Choroid plexus epithelial cell (primary cell): ENCODE results near the gene SOX15.
A peak's percentile ranks its signal among the peaks of the same experiment; 100 is the strongest.

Experiments
- DNase-seq: peaks from one replicate; pipeline ENCODE4 v3.0.0-alpha.2; 2010; ENCODE audit warnings: low read depth
- H3K4me3 ChIP-seq: 2 replicates; pipeline ENCODE4 v1.5.1; 2011; ENCODE audit warnings: low read depth, mild to moderate bottlenecking, control low read depth, low read length, moderate library complexity
- CTCF ChIP-seq: conservative IDR thresholded peaks from 2 replicates; pipeline ENCODE4 v1.5.1; 2011; ENCODE audit warnings: low read depth, mild to moderate bottlenecking, control low read depth, inconsistent platforms, low read length, moderate library complexity

Gene SOX15

GRCh38 chr17:7549401-7550055 lies 40.4 kb downstream of the SOX15 start:
- no peak for TF ChIP-seq CTCF
- no peak for DNase-seq
- H3K4me3 ChIP-seq, result peak overlapping the region; percentile 65

GRCh38 chr17:7548585-7549400 lies 41.1 kb downstream of the SOX15 start, which contains the start of gene TNFSF12:
TNFSF12 (plus strand) TSS chr17:7549058; CDS start chr17:7549154, 96 bp downstream.
- H3K4me3 ChIP-seq, result peak within 1 kb of the TSS; percentile 65
- peak; percentile 11 for DNase-seq
- no peak for TF ChIP-seq CTCF

- no peak for DNase-seq
- no peak for TF ChIP-seq CTCF
- H3K4me3 ChIP-seq, result no peak overlapping the region
Measured at GRCh38 chr17:7544911-7545310, 45.0 kb downstream of the SOX15 start.

GRCh38 chr17:7541074-7541621 lies 48.7 kb downstream of the SOX15 start:
- no peak for TF ChIP-seq CTCF
- DNase-seq, result no peak
- no peak overlapping the region for H3K4me3 ChIP-seq

GRCh38 chr17:7538891-7539545 lies 50.9 kb downstream of the SOX15 start:
- TF ChIP-seq CTCF, result no peak
- peak; percentile 19 for DNase-seq

More at GRCh38 chr17:7538891-7539545, 50.9 kb downstream of the SOX15 start:
- no peak overlapping the region for H3K4me3 ChIP-seq
